HEK293T (cell line): ENCODE measurements around the gene LURAP1L.

Source experiments
- CTCF ChIA-PET: fragments of 350-600 bp; formaldehyde crosslinking; extraction: SDS; loops from one replicate; lab custom pipeline; 2021; ENCODE audit warnings: antibody characterized with exemption, inconsistent platforms; lab: Yijun Ruan, JAX
- POLR2A ChIA-PET: fragments of 350-600 bp; formaldehyde crosslinking; extraction: SDS; loops from one replicate; lab custom pipeline; 2020; ENCODE audit warnings: antibody characterized with exemption, inconsistent platforms; lab: Yijun Ruan, JAX
- DNase-seq: peaks from one replicate; pipeline ENCODE4 v3.0.0; 2012; ENCODE audit warnings: mixed read lengths; ENCODE audit errors: extremely low spot score
- ARNT ChIP-seq: fragments of 450-650 bp; IDR thresholded peaks from 2 replicates; pipeline ENCODE4 v1.6.1; 2017; ENCODE audit warnings: mild to moderate bottlenecking
- BHLHE40 ChIP-seq: fragments of 450-650 bp; IDR thresholded peaks from 2 replicates; pipeline ENCODE4 v1.6.1; 2016; ENCODE audit warnings: mild to moderate bottlenecking, moderate library complexity, borderline replicate concordance
- CTBP1 ChIP-seq: fragments of 450-650 bp; IDR thresholded peaks from 2 replicates; pipeline ENCODE4 v1.6.1; 2016; ENCODE audit warnings: borderline replicate concordance
- ELF4 ChIP-seq: fragments of 450-650 bp; IDR thresholded peaks from 2 replicates; pipeline ENCODE4 v1.6.1; 2017; ENCODE audit warnings: antibody characterized with exemption
- FOXA1 ChIP-seq: fragments of 450-650 bp; IDR thresholded peaks from 2 replicates; pipeline ENCODE4 v1.6.1; 2016; ENCODE audit warnings: mild to moderate bottlenecking
- FOXK2 ChIP-seq: fragments of 450-650 bp; IDR thresholded peaks from 2 replicates; pipeline ENCODE4 v1.6.1; 2016; ENCODE audit warnings: mild to moderate bottlenecking
- FOXM1 ChIP-seq: fragments of 450-650 bp; IDR thresholded peaks from 2 replicates; pipeline ENCODE4 v1.6.1; 2017; ENCODE audit warnings: mild to moderate bottlenecking, borderline replicate concordance
- HDGF ChIP-seq: fragments of 450-650 bp; IDR thresholded peaks from 2 replicates; pipeline ENCODE4 v1.6.1; 2017; ENCODE audit warnings: antibody characterized with exemption, borderline replicate concordance
- L3MBTL2 ChIP-seq: fragments of 450-650 bp; conservative IDR thresholded peaks from 2 replicates; pipeline ENCODE4 v1.6.1; 2016; ENCODE audit warnings: mild to moderate bottlenecking
- LEF1 ChIP-seq: fragments of 450-650 bp; IDR thresholded peaks from 2 replicates; pipeline ENCODE4 v1.6.1; 2017; ENCODE audit warnings: mild to moderate bottlenecking, borderline replicate concordance
- NFRKB ChIP-seq: fragments of 450-650 bp; IDR thresholded peaks from 2 replicates; pipeline ENCODE4 v1.6.1; 2016; ENCODE audit warnings: mild to moderate bottlenecking, moderate library complexity
- PKNOX1 ChIP-seq: fragments of 450-650 bp; IDR thresholded peaks from 2 replicates; pipeline ENCODE4 v1.6.1; 2016
- SP1 ChIP-seq: fragments of 450-650 bp; IDR thresholded peaks from 2 replicates; pipeline ENCODE4 v1.6.1; 2017
- SUZ12 ChIP-seq: fragments of 450-650 bp; IDR thresholded peaks from 2 replicates; pipeline ENCODE4 v1.6.1; 2016; ENCODE audit warnings: mild to moderate bottlenecking
- TARDBP ChIP-seq: fragments of 450-650 bp; IDR thresholded peaks from 2 replicates; pipeline ENCODE4 v1.6.1; 2016
- ZNF384 ChIP-seq: fragments of 450-650 bp; IDR thresholded peaks from 2 replicates; pipeline ENCODE4 v1.6.1; 2016

The LURAP1L gene

GRCh38 chr9:12813533-12813932, 38.7 kb downstream of the LURAP1L start:
- CTCF ChIA-PET = no interaction called here
- no peak for DNase-seq
- POLR2A ChIA-PET = interaction anchor here (1.7 kb wide), 1 partner anchor 37 kb away, joined by 7 read pairs; no protein-coding TSS in a partner anchor
- no peak for TF ChIP-seq CTBP1
- no peak for TF ChIP-seq NFRKB
- TF ChIP-seq L3MBTL2 = no peak
- no peak for TF ChIP-seq FOXM1
- no peak for TF ChIP-seq FOXK2
- TF ChIP-seq SP1 = no peak
- TF ChIP-seq PKNOX1 = no peak

GRCh38 chr9:12813960-12814876, 39.4 kb downstream of the LURAP1L start:
- POLR2A ChIA-PET = interaction anchor here (0.7 to 1.7 kb wide), 4 partner anchors 29 to 66 kb away, joined by 4 to 8 read pairs (median 6); partner anchors contain the start of gene LURAP1L
- CTCF ChIA-PET = interaction anchor here (1.5 kb wide), 1 partner anchor 91 kb away, joined by 4 read pairs; no protein-coding TSS in a partner anchor
- 0 out of 2 replicates have a peak, but pooled peaks have one; percentile 6 for TF ChIP-seq ARNT
- no peak for TF ChIP-seq SUZ12
- TF ChIP-seq PKNOX1 = peak; percentile 70
- TF ChIP-seq BHLHE40 = no peak
- no peak for TF ChIP-seq LEF1
- TF ChIP-seq L3MBTL2 = peak; percentile 27; the same call in 1 of the 2 replicates
- TF ChIP-seq FOXA1 = no peak
- no peak for TF ChIP-seq NFRKB
- TF ChIP-seq FOXM1 = no peak
- TF ChIP-seq HDGF = no peak
- TF ChIP-seq TARDBP = no peak
- TF ChIP-seq ZNF384 = no peak
- no peak for TF ChIP-seq FOXK2
- TF ChIP-seq ELF4 = no peak
- TF ChIP-seq CTBP1 = no peak
- no peak for TF ChIP-seq SP1
- DNase-seq = peak; percentile 35

GRCh38 chr9:12814877-12815237, 40.0 kb downstream of the LURAP1L start:
- TF ChIP-seq ARNT (no peak), ELF4 (no peak), CTBP1 (no peak), TARDBP (no peak), FOXM1 (no peak), FOXK2 (no peak), LEF1 (no peak), NFRKB (no peak), ZNF384 (no peak)
- DNase-seq = no peak
- CTCF ChIA-PET = interaction anchor here (1.5 kb wide), 1 partner anchor 92 kb away, joined by 4 read pairs; no protein-coding TSS in a partner anchor
- POLR2A ChIA-PET = interaction anchor here (1.4 to 1.7 kb wide), 3 partner anchors 30 to 40 kb away, joined by 4 to 8 read pairs (median 7); partner anchors contain the start of gene LURAP1L

- ChIA-PET CTCF (interaction anchor here (1.5 kb wide), 1 partner anchor 93 kb away, joined by 4 read pairs; no protein-coding TSS in a partner anchor), POLR2A (no interaction called here)
- DNase-seq = no peak
- TF ChIP-seq TARDBP (no peak), NFRKB (no peak), HDGF (no peak), PKNOX1 (no peak), BHLHE40 (no peak), LEF1 (no peak), ZNF384 (no peak), CTBP1 (no peak), SUZ12 (no peak), FOXK2 (no peak), FOXA1 (no peak), ARNT (no peak), L3MBTL2 (no peak), FOXM1 (no peak), SP1 (no peak), ELF4 (no peak)
Observed at GRCh38 chr9:12815888-12816287, 41.1 kb downstream of the LURAP1L start.

- TF ChIP-seq PKNOX1 (no peak), ARNT (no peak), SP1 (no peak), FOXK2 (no peak), TARDBP (no peak), LEF1 (no peak), FOXM1 (no peak), NFRKB (no peak), L3MBTL2 (no peak), SUZ12 (no peak), ELF4 (no peak), CTBP1 (no peak)
- POLR2A ChIA-PET = interaction anchor here (2.1 kb wide), 1 partner anchor 41 kb away, joined by 12 read pairs; no protein-coding TSS in a partner anchor
- DNase-seq = no peak
- CTCF ChIA-PET = no interaction called here
Observed at GRCh38 chr9:12816656-12817101, 41.9 kb downstream of the LURAP1L start.
